Peyer's patch (tissue), 4 donors: ENCODE results near the gene MTARC1.

Experiments
- CTCF ChIP-seq, 6 experiments: fragments of 450-650 bp in 4 of 6; fragments of 200-600 bp in 2 of 6; sonication (generic) in 1 of 6; IDR thresholded peaks; one replicate each; pipeline ENCODE4 v1.5.1; 2017 to 2019; ENCODE audit warnings: antibody characterized with exemption in 6 of 6, mild to moderate bottlenecking in 3 of 6, moderate library complexity in 1 of 6
- POLR2A ChIP-seq, 2 donors: fragments of 450-650 bp; IDR thresholded peaks; one replicate each; pipeline ENCODE4 v1.5.1; 2017; ENCODE audit warnings: antibody characterized with exemption in 2 of 2, mild to moderate bottlenecking in 2 of 2, moderate library complexity in 2 of 2

DNA sequence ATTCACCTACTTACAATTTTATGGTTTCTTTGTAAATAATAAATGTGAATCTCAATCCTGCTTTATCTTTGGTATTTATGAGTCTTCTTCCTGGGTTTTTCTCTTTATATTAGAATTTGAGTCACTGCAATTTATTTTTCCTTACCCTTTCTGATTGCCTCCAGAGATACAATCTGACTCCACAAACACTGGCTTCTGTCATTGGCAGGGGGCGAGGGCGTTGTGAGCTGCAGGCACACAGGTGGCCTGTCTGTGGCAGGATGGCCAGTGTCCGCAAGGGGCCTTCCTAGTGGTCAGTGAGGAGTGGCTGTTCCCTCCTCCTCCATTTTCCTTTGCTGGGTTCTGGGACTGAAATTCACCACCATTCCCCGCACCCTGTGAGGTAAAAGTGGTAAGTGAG lies 2.0 kb upstream of the MTARC1 start:
- TF ChIP-seq CTCF (IDR thresholded peaks at IDR 0.05), result no peak
- TF ChIP-seq POLR2A (IDR thresholded peaks at IDR 0.05), result no peak
